GM21576 (cell line): ENCODE measurements around the gene TBC1D10B.
"Not testable (repeated sequence)": the region's sequence is repeated elsewhere in the genome, so short reads cannot be mapped to it uniquely, and the experiment has no call there.

Experiments used
- ATAC-seq: cut with Tn5 transposase; IDR thresholded peaks from one replicate; pipeline ENCODE4 v1.9.1; 2021; ENCODE audit warnings: mild to moderate bottlenecking, moderate library complexity; ENCODE audit not compliant: unreplicated experiment

The TBC1D10B gene

DNA sequence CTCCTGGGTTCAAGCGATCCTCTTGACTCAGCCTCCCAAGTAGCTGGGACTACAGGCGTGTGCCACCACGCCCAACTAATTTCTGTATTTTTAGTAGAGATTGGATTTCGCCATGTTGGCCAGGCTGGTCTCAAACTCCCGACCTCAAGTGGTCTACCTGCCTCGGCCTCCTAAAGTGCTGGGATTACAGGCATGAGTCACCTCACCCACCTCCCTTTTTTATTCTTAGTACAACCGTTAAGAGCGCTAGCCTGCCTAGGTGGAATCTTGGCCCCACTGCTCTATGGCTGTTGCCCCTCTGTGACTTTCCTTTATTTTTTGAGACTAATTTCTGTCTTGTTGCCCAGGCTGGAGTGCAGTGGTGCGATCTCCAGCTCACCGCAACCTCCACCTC lies 32.3 kb downstream of the TBC1D10B start:
- ATAC-seq, result not testable (repeated sequence)

DNA sequence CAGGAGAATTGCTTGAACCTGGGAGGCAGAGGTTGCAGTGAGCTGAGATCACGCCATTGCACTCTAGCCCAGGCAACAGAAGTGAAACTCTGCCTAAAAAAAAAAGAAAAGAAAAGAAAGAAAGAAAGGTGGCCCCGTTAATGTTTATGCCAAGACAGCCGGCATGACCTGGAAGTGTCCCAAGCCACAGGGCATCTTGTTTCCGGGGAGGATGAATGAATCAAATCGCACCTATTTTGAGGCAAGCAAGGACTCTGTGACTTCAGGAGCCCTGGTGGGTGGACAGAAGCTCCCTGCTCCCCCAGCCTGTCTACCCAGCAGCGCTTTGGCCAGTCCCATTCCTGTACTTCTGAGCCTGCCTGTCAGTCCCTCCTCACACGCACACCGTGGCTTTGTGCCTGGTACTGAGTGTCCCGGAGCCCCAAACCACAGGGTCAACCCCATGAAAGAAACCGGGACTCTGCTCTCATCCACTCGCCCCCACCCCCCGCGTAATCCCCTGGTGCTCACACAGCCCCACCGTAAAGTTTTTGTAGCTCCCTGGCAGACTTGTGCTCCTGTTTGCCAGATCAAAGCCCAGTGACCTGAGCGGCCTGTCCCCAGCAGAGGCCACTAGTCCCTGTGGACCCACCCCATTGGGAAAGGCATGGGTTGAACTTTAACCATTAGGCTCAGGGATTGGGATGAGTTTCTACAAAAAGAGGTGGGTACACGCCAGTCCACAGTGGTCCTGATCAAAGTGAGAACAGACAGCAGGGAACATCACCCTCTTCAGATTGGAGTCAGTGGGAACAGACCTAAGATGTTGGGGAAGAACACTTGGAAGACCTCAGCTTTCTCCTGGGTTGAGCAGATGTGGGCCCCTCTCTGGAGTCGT lies 34.5 kb downstream of the TBC1D10B start:
- no peak for ATAC-seq

DNA sequence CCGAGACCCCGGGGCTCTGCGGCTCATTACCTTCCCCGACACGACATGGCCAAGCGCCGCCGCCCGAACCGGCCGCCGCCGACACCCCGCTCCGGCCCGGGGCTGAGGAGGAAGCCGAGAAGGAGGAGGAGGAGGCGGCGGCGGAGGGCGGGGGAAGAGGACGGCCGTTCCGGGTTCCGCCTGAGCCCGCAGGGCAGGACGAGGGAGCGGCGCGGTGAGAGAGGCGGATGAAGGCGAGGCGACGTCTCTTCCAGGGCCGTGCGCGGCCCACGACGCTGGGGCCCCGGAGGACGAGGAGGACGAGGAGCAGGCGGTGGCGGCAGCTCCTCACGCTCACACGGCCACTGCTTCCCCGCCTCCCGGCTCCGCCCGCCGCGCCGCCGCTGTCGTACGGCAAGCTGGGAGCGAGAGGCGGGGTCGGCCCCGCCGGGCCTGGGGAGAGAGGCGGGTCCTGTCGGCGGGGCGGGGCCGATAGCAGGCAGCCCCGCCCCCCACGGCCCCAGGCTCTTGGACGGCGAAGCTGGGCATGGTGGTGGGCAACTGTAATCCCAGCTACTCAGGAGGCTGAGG lies 35.2 kb downstream of the TBC1D10B start:
- ATAC-seq, result peak; percentile 72

DNA sequence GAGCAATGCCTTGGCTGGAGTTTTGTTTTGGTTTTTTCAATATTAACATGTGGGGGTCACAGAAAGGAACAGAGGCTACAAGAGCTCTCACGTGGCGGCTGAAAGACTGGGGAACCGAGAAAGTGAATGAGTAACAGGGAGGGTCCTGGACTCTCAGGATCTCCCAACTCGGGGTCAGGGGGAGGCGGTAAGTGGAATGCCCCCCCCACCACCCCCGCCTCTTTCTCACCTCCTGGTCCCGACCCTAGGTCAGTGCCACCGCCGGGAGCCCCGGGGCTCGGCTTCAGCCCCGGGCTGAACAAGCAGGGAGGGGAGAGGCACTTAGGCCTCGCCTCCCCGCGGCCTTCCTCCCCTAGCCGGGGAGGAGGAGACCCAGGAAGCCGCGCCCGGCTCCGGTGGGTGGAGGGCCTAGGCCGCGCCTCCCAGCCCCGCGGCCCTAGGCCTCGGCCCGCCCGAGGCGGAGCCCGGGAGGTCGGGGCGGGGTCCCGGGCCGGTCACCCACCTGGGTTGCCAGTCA lies 35.8 kb downstream of the TBC1D10B start:
- peak; percentile 91 for ATAC-seq

DNA sequence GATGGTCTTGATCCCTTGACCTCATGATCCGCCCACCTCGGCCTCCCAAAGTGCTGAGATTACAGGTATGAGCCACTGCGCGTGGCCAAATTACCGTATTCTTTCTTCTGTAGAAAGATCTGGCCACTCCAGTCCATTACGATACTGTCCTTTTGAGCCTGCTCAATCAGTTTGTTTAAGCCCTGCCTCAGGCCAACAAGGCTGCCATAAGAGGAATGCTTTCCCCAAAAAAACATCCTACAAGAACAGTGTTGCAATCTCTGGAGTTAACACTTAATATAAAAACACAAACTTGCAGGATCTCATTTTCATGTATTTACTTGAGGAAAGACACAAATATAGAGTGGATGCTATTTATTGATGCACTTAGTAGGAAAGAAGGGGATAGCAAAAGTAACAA lies 46.1 kb downstream of the TBC1D10B start:
- ATAC-seq, result not testable (repeated sequence)

DNA sequence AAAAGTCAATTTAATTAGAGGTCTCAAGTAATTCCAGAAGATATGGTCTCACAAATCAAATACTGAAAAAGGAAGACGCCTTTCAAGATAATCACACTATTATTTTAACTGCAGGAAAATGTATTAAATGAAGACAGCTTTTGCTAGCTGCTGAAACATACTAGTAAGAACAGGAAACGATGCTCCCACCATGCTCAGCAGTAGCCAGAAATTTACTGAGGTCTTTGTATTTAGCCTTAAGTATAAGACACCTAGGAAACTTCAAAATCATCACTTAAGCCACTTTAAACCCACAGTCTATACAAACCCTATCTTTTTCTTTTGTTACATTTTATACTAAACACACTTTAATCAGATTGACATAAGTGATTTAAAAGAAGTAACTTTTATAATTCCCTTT lies 51.6 kb downstream of the TBC1D10B start:
- ATAC-seq, result not testable (repeated sequence)

DNA sequence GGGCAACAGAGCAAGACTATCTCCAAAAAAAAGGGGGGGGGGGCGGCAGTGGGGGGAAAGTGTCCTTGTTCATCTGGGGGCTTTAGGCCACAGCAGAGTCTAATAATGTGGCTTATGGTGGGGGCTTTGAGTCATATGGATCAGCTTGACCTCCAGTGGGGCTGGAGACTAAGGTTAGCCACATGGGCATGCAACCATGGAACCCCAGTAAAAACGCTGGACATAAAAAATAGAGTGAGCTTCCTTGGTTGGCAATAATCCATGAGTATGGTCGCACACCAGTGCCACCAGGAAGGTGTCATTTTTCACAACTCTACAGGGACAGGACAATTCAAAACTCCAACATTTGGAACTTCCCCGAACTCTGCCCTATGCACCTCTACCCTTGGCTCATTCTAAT lies 59.4 kb downstream of the TBC1D10B start:
- ATAC-seq, result not testable (repeated sequence)

DNA sequence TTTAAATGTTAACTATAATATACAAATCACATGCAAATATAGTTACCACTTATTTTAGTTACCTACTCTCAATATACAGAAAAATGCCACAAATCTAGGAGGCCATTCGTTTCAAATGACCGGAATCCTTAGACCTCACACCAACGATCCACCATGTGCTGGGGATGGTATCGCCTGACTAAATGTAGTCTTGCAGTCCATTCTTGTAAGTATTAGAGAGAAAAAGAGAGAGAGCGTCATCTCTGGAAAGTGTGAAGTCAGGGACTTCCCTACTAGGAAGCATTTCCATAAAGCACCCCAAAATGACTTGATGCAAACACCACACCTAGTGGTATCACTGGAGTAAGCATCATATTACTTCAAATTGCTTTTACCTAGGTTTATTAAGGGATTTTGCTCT lies 61.0 kb downstream of the TBC1D10B start:
- not testable (repeated sequence) for ATAC-seq
